PC-9 (cell line): ENCODE data around the gene SNAPC3. TPM values are rescaled to one million over a fixed set of nuclear protein-coding genes. Genes with fewer than 3 reads are reported as not detected.

Experiments used
- BruUV-seq: library from RNA; stranded (reverse); fragments of 400-500 nt; replicated peaks from 2 replicates; lab custom pipeline; 2021; lab: Mats Ljungman, UMichigan
- CTCF ChIA-PET: fragments of 300-600 bp; sonication (Branson Sonifier 250); formaldehyde crosslinking; loops from one replicate; lab custom pipeline; 2022; ENCODE audit warnings: antibody characterized with exemption; lab: Charles Lee
- POLR2A ChIA-PET: fragments of 300-600 bp; sonication (Branson Sonifier 250); formaldehyde crosslinking; loops from one replicate; lab custom pipeline; 2022; ENCODE audit warnings: antibody characterized with exemption; ENCODE audit not compliant: unreplicated experiment; lab: Charles Lee
- DNase-seq, 2 experiments: peaks; one replicate each; pipeline versions ENCODE4 v3.0.0 to v3.0.0-alpha.2; 2015 to 2022; ENCODE audit warnings: mixed read lengths in 1 of 2
- H2AFZ ChIP-seq: fragments of 200-600 bp; sonication (generic); 2 replicates; pipeline ENCODE4 v1.8.1; 2017; ENCODE audit warnings: antibody characterized with exemption
- H3F3A ChIP-seq: fragments of 200-600 bp; sonication (generic); 2 replicates; pipeline ENCODE4 v1.8.1; 2017; ENCODE audit warnings: antibody characterized with exemption, mild to moderate bottlenecking, low read depth; ENCODE audit not compliant: insufficient read depth
- H3K27ac ChIP-seq: fragments of 200-600 bp; sonication (generic); 2 replicates; pipeline ENCODE4 v1.6.1; 2016; ENCODE audit warnings: mixed run types
- H3K27me3 ChIP-seq: fragments of 200-600 bp; sonication (generic); 2 replicates; pipeline ENCODE4 v1.6.1; 2016; ENCODE audit warnings: low read depth, mixed run types; ENCODE audit not compliant: insufficient read depth
- H3K36me3 ChIP-seq: fragments of 200-600 bp; sonication (generic); 2 replicates; pipeline ENCODE4 v1.6.1; 2016; ENCODE audit warnings: low read depth, mixed run types
- H3K4me1 ChIP-seq: fragments of 200-600 bp; sonication (generic); replicated peaks from 2 replicates; pipeline ENCODE4 v1.6.1; 2016; ENCODE audit warnings: mixed run types; ENCODE audit not compliant: insufficient read depth
- H3K4me2 ChIP-seq: fragments of 200-600 bp; sonication (generic); 2 replicates; pipeline ENCODE4 v1.6.1; 2017; ENCODE audit warnings: mixed run types
- H3K4me3 ChIP-seq: fragments of 200-600 bp; sonication (generic); 2 replicates; pipeline ENCODE4 v1.6.1; 2016; ENCODE audit warnings: mixed run types
- H3K79me2 ChIP-seq: fragments of 200-600 bp; sonication (generic); 2 replicates; pipeline ENCODE4 v1.6.1; 2017; ENCODE audit warnings: low read depth, mixed run types
- H3K9me2 ChIP-seq: fragments of 200-600 bp; sonication (generic); 2 replicates; pipeline ENCODE4 v1.8.1; 2017; ENCODE audit warnings: mild to moderate bottlenecking; ENCODE audit not compliant: insufficient read depth
- H3K9me3 ChIP-seq: fragments of 200-600 bp; sonication (generic); 2 replicates; pipeline ENCODE4 v1.8.1; 2016; ENCODE audit warnings: low read depth; ENCODE audit not compliant: insufficient read depth
- H4K20me1 ChIP-seq: fragments of 200-600 bp; sonication (generic); 2 replicates; pipeline ENCODE4 v1.8.1; 2017; ENCODE audit not compliant: insufficient read depth
- EZH2 ChIP-seq: fragments of 200-600 bp; sonication (generic); IDR thresholded peaks from 2 replicates; pipeline ENCODE4 v1.8.0; 2017; ENCODE audit warnings: antibody characterized with exemption, low read depth
- intact Hi-C: fragments of 100-400 bp; cut with micrococcal nuclease; formaldehyde crosslinking; loops from one replicate; pipeline ENCODE4 v1.10.0; 2022; ENCODE audit not compliant: unreplicated experiment
- total RNA-seq: library from RNA; stranded (reverse); gene quantifications from 2 replicates; pipeline ENCODE4 v1.2.3, GENCODE V29; 2021
- TF ChIP-seq, protein P1 (sequence below): fragments of 200-600 bp; sonication (generic); conservative IDR thresholded peaks from 2 replicates; pipeline ENCODE4 v1.6.1; 2017; ENCODE audit warnings: mixed run types, antibody characterized with exemption, mild to moderate bottlenecking, moderate library complexity

SNAPC3 gene
- total RNA-seq, 1 experiment from 2014 or later: 11.3 TPM

DNA sequence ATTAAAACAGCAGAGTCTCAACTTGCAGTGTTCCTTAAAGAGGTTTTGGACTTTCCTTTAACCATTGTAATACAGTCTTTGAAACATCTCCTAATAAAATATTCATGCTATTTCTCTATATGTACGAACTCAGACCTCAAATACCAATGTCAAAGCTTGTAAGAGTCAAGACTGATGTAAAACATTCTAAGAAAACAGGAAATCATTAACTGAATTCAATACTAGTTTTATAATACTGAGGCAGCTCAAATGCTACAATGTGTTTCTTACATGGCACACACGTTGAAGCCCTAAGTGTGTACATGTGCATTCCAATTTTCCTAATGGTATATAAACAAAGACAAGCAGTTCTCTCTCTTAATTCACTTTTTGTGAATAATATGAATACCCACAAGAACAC lies 76.5 kb downstream of the SNAPC3 start:
- no peaks in the 10 kb centered on the region; the same call in 1 of the 2 replicates for H4K20me1 ChIP-seq
- peaks cover 4% of the 10 kb centered on the region; the same call in 1 of the 2 replicates for H3K79me2 ChIP-seq
- no peaks in the 10 kb centered on the region for H3K4me1 ChIP-seq
- no peak for DNase-seq
- no peak overlapping the region for H3K4me2 ChIP-seq
- ChIA-PET CTCF (no interaction called here), POLR2A (no interaction called here)
- intact Hi-C loops: no loop called here
- no peaks in the 10 kb centered on the region for H3K9me3 ChIP-seq
- no peak overlapping the region for H2AFZ ChIP-seq
- no peaks in the 10 kb centered on the region for H3K27me3 ChIP-seq
- no peak for TF ChIP-seq EZH2
- TF ChIP-seq, protein P1, sequence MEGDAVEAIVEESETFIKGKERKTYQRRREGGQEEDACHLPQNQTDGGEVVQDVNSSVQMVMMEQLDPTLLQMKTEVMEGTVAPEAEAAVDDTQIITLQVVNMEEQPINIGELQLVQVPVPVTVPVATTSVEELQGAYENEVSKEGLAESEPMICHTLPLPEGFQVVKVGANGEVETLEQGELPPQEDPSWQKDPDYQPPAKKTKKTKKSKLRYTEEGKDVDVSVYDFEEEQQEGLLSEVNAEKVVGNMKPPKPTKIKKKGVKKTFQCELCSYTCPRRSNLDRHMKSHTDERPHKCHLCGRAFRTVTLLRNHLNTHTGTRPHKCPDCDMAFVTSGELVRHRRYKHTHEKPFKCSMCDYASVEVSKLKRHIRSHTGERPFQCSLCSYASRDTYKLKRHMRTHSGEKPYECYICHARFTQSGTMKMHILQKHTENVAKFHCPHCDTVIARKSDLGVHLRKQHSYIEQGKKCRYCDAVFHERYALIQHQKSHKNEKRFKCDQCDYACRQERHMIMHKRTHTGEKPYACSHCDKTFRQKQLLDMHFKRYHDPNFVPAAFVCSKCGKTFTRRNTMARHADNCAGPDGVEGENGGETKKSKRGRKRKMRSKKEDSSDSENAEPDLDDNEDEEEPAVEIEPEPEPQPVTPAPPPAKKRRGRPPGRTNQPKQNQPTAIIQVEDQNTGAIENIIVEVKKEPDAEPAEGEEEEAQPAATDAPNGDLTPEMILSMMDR: no peak
- H3K27ac ChIP-seq: no peak overlapping the region
- no peaks in the 10 kb centered on the region for H3K36me3 ChIP-seq
- no peak overlapping the region for H3K4me3 ChIP-seq
- BruUV-seq: no TSS peak
- H3F3A ChIP-seq: no peaks in the 10 kb centered on the region
- H3K9me2 ChIP-seq: no peaks in the 10 kb centered on the region

DNA sequence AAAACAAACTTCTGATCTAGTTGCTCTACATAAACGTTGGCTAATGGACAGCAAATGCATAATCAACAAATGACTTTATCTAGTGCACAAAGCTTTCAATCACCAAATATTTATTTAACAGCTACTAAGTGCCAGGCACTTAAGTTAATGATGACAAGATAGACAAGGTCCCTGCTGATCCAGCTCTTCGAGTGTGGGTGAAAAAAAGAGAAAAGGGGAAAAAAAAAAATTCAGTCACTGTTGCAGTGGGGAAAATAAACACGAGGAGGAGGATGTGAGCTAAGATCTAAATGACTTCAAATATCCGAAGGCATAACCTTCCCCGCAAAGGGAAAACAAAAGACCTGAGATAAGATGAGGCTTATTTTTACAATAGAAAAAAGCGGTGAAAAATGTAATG lies 78.5 kb downstream of the SNAPC3 start:
- no peaks in the 10 kb centered on the region; the same call in 1 of the 2 replicates for H4K20me1 ChIP-seq
- POLR2A ChIA-PET: no interaction called here
- H3K79me2 ChIP-seq: peaks cover 4% of the 10 kb centered on the region; the same call in 1 of the 2 replicates
- no peak for DNase-seq
- no peak for TF ChIP-seq EZH2
- TF ChIP-seq, protein P1: no peak
- H3K9me3 ChIP-seq: no peaks in the 10 kb centered on the region
- no peaks in the 10 kb centered on the region for H3K4me1 ChIP-seq
- no peak overlapping the region for H3K27ac ChIP-seq
- no peaks in the 10 kb centered on the region for H3K36me3 ChIP-seq
- no peak overlapping the region for H2AFZ ChIP-seq
- CTCF ChIA-PET: no interaction called here
- no TSS peak for BruUV-seq
- intact Hi-C loops: no loop called here
- H3K4me3 ChIP-seq: no peak overlapping the region
- no peak overlapping the region for H3K4me2 ChIP-seq
- H3K27me3 ChIP-seq: no peaks in the 10 kb centered on the region
- no peaks in the 10 kb centered on the region for H3K9me2 ChIP-seq
- H3F3A ChIP-seq: no peaks in the 10 kb centered on the region

GRCh38 chr9:15501803-15502202 lies 79.1 kb downstream of the SNAPC3 start:
- H3K36me3 ChIP-seq: no peaks in the 10 kb centered on the region
- ChIA-PET CTCF (no interaction called here), POLR2A (no interaction called here)
- no peaks in the 10 kb centered on the region for H3F3A ChIP-seq
- no peak for DNase-seq
- no peaks in the 10 kb centered on the region for H3K27me3 ChIP-seq
- no peaks in the 10 kb centered on the region for H3K9me3 ChIP-seq
- H3K4me2 ChIP-seq: no peak overlapping the region
- no peak for TF ChIP-seq EZH2
- TF ChIP-seq, protein P1: no peak
- no peak overlapping the region for H2AFZ ChIP-seq
- H3K4me3 ChIP-seq: no peak overlapping the region
- no TSS peak for BruUV-seq
- peaks cover 4% of the 10 kb centered on the region; the same call in 1 of the 2 replicates for H3K79me2 ChIP-seq
- no peaks in the 10 kb centered on the region for H3K9me2 ChIP-seq
- H4K20me1 ChIP-seq: no peaks in the 10 kb centered on the region; the same call in 1 of the 2 replicates
- no peak overlapping the region for H3K27ac ChIP-seq
- no peaks in the 10 kb centered on the region for H3K4me1 ChIP-seq
- intact Hi-C loops: no loop called here
